Neural cell (in vitro differentiated cells): ENCODE measurements around the gene ZC3H14. TPM values are rescaled to one million over a fixed set of nuclear protein-coding genes. Genes with fewer than 3 reads are reported as not detected.

Experiments used
- H2AFZ ChIP-seq: fragments of 200-600, 300-800 bp; sonication (generic), shearing (Covaris generic); 2 replicates; pipeline ENCODE4 v1.6.0; 2014; ENCODE audit warnings: low read depth, mild to moderate bottlenecking, antibody characterized with exemption, low read length, moderate library complexity
- H3F3A ChIP-seq: fragments of 200-600 bp; shearing (Covaris generic); 2 replicates; pipeline ENCODE4 v1.6.1; 2016; ENCODE audit warnings: mild to moderate bottlenecking, moderate library complexity, mixed read lengths, antibody characterized with exemption, low read length; ENCODE audit not compliant: insufficient read depth, poor library complexity, severe bottlenecking
- H3K27ac ChIP-seq: fragments of 200-600, 300-800 bp; sonication (generic), shearing (Covaris generic); 2 replicates; pipeline ENCODE4 v1.5.1; 2014; ENCODE audit warnings: mild to moderate bottlenecking, low read length, moderate library complexity
- H3K27me3 ChIP-seq: fragments of 300-800, 200-600 bp; sonication (generic), shearing (Covaris generic); 2 replicates; pipeline ENCODE4 v1.6.0; 2014; ENCODE audit warnings: mild to moderate bottlenecking, low read depth, low read length, moderate library complexity; ENCODE audit not compliant: insufficient read depth
- H3K36me3 ChIP-seq: fragments of 300-800, 200-600 bp; sonication (generic), shearing (Covaris generic); 2 replicates; pipeline ENCODE4 v1.5.1; 2014; ENCODE audit warnings: mild to moderate bottlenecking, antibody characterized with exemption, low read length, moderate library complexity; ENCODE audit not compliant: insufficient read depth
- H3K4me2 ChIP-seq: fragments of 300-800, 200-600 bp; sonication (generic), shearing (Covaris generic); 2 replicates; pipeline ENCODE4 v1.6.0; 2014; ENCODE audit warnings: mild to moderate bottlenecking, low read length
- H3K4me3 ChIP-seq: fragments of 300-800, 200-600 bp; sonication (generic), shearing (Covaris generic); 2 replicates; pipeline ENCODE4 v1.5.1; 2014; ENCODE audit warnings: mild to moderate bottlenecking, low read length, moderate library complexity
- H3K79me2 ChIP-seq: fragments of 200-600 bp; shearing (Covaris generic); replicated peaks from 2 replicates; pipeline ENCODE4 v1.6.0; 2014; ENCODE audit warnings: mild to moderate bottlenecking, low read length, moderate library complexity; ENCODE audit not compliant: insufficient read depth
- H3K9ac ChIP-seq: fragments of 300-800, 200-600 bp; sonication (generic), shearing (Covaris generic); 2 replicates; pipeline ENCODE4 v1.6.1; 2016; ENCODE audit warnings: mild to moderate bottlenecking, low read length, mixed read lengths
- H3K9me2 ChIP-seq: fragments of 200-600 bp; shearing (Covaris generic); 2 replicates; pipeline ENCODE4 v1.6.1; 2016; ENCODE audit warnings: mild to moderate bottlenecking, low read length, mixed read lengths; ENCODE audit not compliant: insufficient read depth
- H3K9me3 ChIP-seq: fragments of 200-600, 300-800 bp; sonication (generic), shearing (Covaris generic); 2 replicates; pipeline ENCODE4 v1.6.1; 2016; ENCODE audit warnings: mild to moderate bottlenecking, mixed run types, low read length, moderate library complexity, mixed read lengths
- H4K20me1 ChIP-seq: fragments of 200-600 bp; shearing (Covaris generic); 2 replicates; pipeline ENCODE4 v1.6.1; 2016; ENCODE audit warnings: mild to moderate bottlenecking, mixed run types; ENCODE audit not compliant: insufficient read depth
- CTCF ChIP-seq: fragments of 450-650 bp; IDR thresholded peaks from 2 replicates; pipeline ENCODE4 v1.5.1; 2014; ENCODE audit warnings: antibody characterized with exemption, mild to moderate bottlenecking, moderate library complexity; ENCODE audit not compliant: poor library complexity, severe bottlenecking
- EP300 ChIP-seq: fragments of 450-650 bp; conservative IDR thresholded peaks from 2 replicates; pipeline ENCODE4 v1.6.1; 2014; ENCODE audit warnings: antibody characterized with exemption, mild to moderate bottlenecking, moderate library complexity; ENCODE audit not compliant: poor library complexity, severe bottlenecking
- EZH2 ChIP-seq: fragments of 200-600, 300-800 bp; shearing (Covaris generic), sonication (generic); IDR thresholded peaks from 2 replicates; pipeline ENCODE4 v1.6.1; 2014; ENCODE audit warnings: antibody characterized with exemption, low read length, borderline replicate concordance, mild to moderate bottlenecking; ENCODE audit not compliant: insufficient read depth, poor library complexity, severe bottlenecking
- MXI1 ChIP-seq: fragments of 450-650 bp; conservative IDR thresholded peaks from 2 replicates; pipeline ENCODE4 v1.6.1; 2014; ENCODE audit warnings: antibody characterized with exemption, mild to moderate bottlenecking; ENCODE audit not compliant: poor library complexity, severe bottlenecking
- POLR2AphosphoS5 ChIP-seq: IDR thresholded peaks from 2 replicates; pipeline ENCODE4 v1.6.1; 2012
- RAD21 ChIP-seq: fragments of 450-650 bp; conservative IDR thresholded peaks from 2 replicates; pipeline ENCODE4 v1.6.1; 2014; ENCODE audit warnings: antibody characterized with exemption, mild to moderate bottlenecking, moderate library complexity
- REST ChIP-seq: IDR thresholded peaks from 2 replicates; pipeline ENCODE4 v1.6.1; 2012; ENCODE audit warnings: borderline replicate concordance
- SMC3 ChIP-seq: fragments of 450-650 bp; conservative IDR thresholded peaks from 2 replicates; pipeline ENCODE4 v1.6.1; 2014; ENCODE audit warnings: antibody characterized with exemption, mild to moderate bottlenecking, moderate library complexity; ENCODE audit not compliant: poor library complexity
- TAF1 ChIP-seq: IDR thresholded peaks from 2 replicates; pipeline ENCODE4 v1.6.1; 2012; ENCODE audit warnings: low read depth
- polyA plus RNA-seq: library from polyadenylated mRNA; depleted of rRNA; stranded (reverse); fragments of >200 nt; gene quantifications from 2 replicates; pipeline ENCODE4 v1.2.3, GENCODE V29; 2014

Gene ZC3H14
- polyA plus RNA-seq, 1 donor from 2014 or later = 70.5 TPM

- H3F3A ChIP-seq = no peaks in the 10 kb centered on the region
- TF ChIP-seq CTCF (peak; percentile 85), REST (no peak), SMC3 (peak; percentile 83), POLR2AphosphoS5 (no peak), RAD21 (peak; percentile 80)
- no peaks in the 10 kb centered on the region for H4K20me1 ChIP-seq
- no peak overlapping the region for H3K27ac ChIP-seq
- no peak overlapping the region for H3K4me2 ChIP-seq
- H3K36me3 ChIP-seq = no peaks in the 10 kb centered on the region
- H3K9me3 ChIP-seq = peaks cover 3% of the 10 kb centered on the region
- H3K9ac ChIP-seq = no peak overlapping the region
- H3K9me2 ChIP-seq = no peaks in the 10 kb centered on the region
- no peaks in the 10 kb centered on the region for H3K27me3 ChIP-seq
- H3K79me2 ChIP-seq = no peaks in the 10 kb centered on the region
- H3K4me3 ChIP-seq = no peak overlapping the region
- H2AFZ ChIP-seq = no peak overlapping the region
Observed at GRCh38 chr14:88667555-88668273, 104.9 kb downstream of the ZC3H14 start.

DNA sequence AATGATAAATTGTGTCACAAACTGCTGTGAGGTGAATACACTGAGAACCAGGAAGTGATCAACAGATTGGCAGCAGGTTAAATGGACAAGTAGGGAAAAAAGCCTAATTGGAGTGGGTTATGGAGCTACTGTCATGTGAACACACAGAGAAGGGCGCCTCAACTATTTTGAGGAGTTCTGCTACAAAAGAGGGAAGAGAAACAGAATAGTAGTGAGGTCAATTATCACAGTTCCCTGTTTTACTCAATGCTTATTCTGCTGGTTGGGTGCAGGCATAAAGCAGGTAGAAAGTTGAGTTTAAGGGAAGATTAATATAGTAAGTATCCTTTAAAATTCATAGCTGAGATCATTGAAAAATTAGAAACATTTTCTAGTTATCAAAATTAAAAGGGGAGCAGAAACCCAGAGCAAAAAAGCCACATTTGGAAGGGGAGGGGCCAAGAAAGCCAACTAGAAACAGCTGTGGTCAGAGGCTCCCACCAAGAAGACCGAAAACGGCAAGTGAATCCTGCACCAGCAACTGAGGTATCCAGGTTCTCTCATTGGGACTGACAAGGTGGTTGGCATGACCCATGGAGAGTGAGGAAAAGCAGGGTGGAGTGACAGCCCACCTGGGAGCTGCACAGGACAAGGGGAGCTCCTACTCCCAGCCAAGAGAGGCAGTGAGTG, 105.7 kb downstream of the ZC3H14 start:
- Histone ChIP-seq H2AFZ (no peak overlapping the region), H3K4me2 (no peak overlapping the region), H3K4me3 (no peak overlapping the region), H3K9ac (no peak overlapping the region), H3K9me2 (no peaks in the 10 kb centered on the region), H3K9me3 (peaks cover 3% of the 10 kb centered on the region), H4K20me1 (no peaks in the 10 kb centered on the region), H3K27me3 (no peaks in the 10 kb centered on the region), H3K36me3 (no peaks in the 10 kb centered on the region), H3K79me2 (no peaks in the 10 kb centered on the region), H3K27ac (no peak overlapping the region), H3F3A (no peaks in the 10 kb centered on the region)
- TF ChIP-seq EZH2 (no peak), MXI1 (no peak), RAD21 (no peak), TAF1 (no peak), EP300 (no peak), POLR2AphosphoS5 (no peak), REST (no peak), CTCF (no peak), SMC3 (no peak)
